ENCODE measurements around the gene MCF2L.
"Not testable (repeated sequence)": the region's sequence is repeated elsewhere in the genome, so short reads cannot be mapped to it uniquely, and the experiment has no call there.

MCF2L gene

GRCh38 chr13:113097651-113098050 lies 128.6 kb downstream of the MCF2L start:
- Histone ChIP-seq H3K27ac (ENCODE audit: low read depth, low read length) (no peak overlapping the region), H3K4me3 (ENCODE audit: low read depth, low read length) (no peak overlapping the region), H3K27me3 (ENCODE audit: control insufficient read depth, insufficient read depth, low read length) (no peaks in the 10 kb centered on the region), H3K4me1 (ENCODE audit: control insufficient read depth, insufficient read depth, low read length) (no peaks in the 10 kb centered on the region), H3K36me3 (ENCODE audit: control insufficient read depth, insufficient read depth, low read length) (no peaks in the 10 kb centered on the region), H3K9ac (ENCODE audit: low read depth, low read length) (no peak overlapping the region), H3K9me3 (ENCODE audit: control insufficient read depth, insufficient read depth, low read length) (no peaks in the 10 kb centered on the region)

DNA sequence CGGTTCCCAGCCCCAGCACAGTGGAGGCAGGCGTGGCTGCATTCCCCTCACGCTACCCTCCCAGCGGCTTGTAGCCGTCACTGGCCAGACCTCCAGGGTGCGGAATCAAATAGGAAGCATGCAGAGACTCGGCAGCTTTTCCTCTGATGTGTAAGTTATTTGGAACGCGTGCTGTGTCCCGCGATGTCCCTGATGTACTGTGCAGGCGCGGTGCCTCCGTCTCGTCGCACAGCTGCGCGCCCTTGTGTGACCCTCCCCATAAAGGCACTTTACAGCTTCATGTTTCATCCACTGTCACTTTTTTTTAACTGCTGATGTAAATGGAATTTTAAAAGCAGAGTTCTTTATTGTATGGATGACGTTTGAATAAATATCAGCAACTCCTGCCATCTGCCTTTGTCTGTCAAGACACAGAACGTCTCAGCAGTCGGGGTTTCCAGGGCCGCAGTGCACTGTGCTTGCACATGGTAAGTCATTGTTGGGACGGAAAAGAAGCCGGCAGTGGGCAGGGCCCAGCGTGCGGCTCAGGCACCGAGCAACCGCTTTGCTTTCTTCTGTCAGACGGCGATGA lies 129.2 kb downstream of the MCF2L start:
- no peaks in the 10 kb centered on the region for H3K9me3 ChIP-seq (ENCODE audit: control insufficient read depth, insufficient read depth, low read length)
- no peak overlapping the region for H3K4me3 ChIP-seq (ENCODE audit: low read depth, low read length)

DNA sequence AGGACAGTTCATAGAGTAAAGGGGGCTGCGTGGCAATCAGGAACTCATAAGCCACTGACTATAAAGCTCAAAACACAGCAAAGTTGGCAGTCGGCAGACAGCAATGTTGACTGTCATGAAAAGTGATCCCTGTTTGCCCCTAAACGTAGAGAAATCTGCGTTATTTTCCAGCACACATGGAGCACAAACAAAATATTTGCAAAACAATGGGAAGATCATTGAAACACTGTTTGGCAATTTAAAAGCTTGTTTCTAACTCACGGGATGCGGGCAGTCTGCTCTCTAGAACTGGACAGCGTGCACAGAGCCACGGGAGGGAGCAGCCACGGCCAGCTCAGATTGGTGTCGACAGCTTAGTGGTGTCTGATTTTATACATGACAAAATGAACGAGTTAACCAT lies 130.1 kb downstream of the MCF2L start:
- no peaks in the 10 kb centered on the region for H3K4me1 ChIP-seq (ENCODE audit: control insufficient read depth, insufficient read depth, low read length)
- H3K4me3 ChIP-seq (ENCODE audit: low read depth, low read length): no peak overlapping the region
- no peak overlapping the region for H3K9ac ChIP-seq (ENCODE audit: low read depth, low read length)
- H3K27me3 ChIP-seq (ENCODE audit: control insufficient read depth, insufficient read depth, low read length): no peaks in the 10 kb centered on the region
- H3K36me3 ChIP-seq (ENCODE audit: control insufficient read depth, insufficient read depth, low read length): no peaks in the 10 kb centered on the region
- H3K9me3 ChIP-seq (ENCODE audit: control insufficient read depth, insufficient read depth, low read length): no peaks in the 10 kb centered on the region
- no peak overlapping the region for H3K27ac ChIP-seq (ENCODE audit: low read depth, low read length)

More for the DNA sequence above, 129.2 kb downstream of the MCF2L start:
- H3K9ac ChIP-seq (ENCODE audit: low read depth, low read length): no peak overlapping the region
- H3K36me3 ChIP-seq (ENCODE audit: control insufficient read depth, insufficient read depth, low read length): no peaks in the 10 kb centered on the region
- no peaks in the 10 kb centered on the region for H3K4me1 ChIP-seq (ENCODE audit: control insufficient read depth, insufficient read depth, low read length)
- H3K27me3 ChIP-seq (ENCODE audit: control insufficient read depth, insufficient read depth, low read length): no peaks in the 10 kb centered on the region
- H3K27ac ChIP-seq (ENCODE audit: low read depth, low read length): no peak overlapping the region

DNA sequence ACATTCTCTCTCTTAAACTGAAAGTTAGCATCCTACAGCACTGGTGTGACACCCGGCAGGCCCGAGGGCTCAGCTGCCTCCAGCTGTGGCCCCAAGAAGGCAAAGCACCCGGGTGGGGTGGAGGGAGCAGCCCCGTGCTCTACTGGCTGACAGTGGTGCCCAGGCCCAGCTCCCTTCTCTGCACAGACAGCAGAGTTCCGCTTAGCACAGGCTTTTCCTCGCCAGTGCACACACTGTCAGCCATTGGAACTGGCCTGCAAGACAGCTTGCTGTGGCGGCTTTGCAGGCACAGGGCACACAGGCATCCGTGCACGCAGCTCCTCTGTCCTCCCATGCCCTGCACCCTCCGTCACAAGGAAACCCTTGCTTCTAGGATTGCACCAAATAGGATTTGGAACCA lies 133.3 kb downstream of the MCF2L start:
- H3K9ac ChIP-seq (ENCODE audit: low read depth, low read length); H3K4me3 ChIP-seq (ENCODE audit: low read depth, low read length); H3K27ac ChIP-seq (ENCODE audit: low read depth, low read length); H3K36me3 ChIP-seq (ENCODE audit: control insufficient read depth, insufficient read depth, low read length); H3K9me3 ChIP-seq (ENCODE audit: control insufficient read depth, insufficient read depth, low read length); H3K4me1 ChIP-seq (ENCODE audit: control insufficient read depth, insufficient read depth, low read length); H3K27me3 ChIP-seq (ENCODE audit: control insufficient read depth, insufficient read depth, low read length): not testable (repeated sequence)

- no peaks in the 10 kb centered on the region for H3K36me3 ChIP-seq (ENCODE audit: control insufficient read depth, insufficient read depth, low read length)
- H3K27me3 ChIP-seq (ENCODE audit: control insufficient read depth, insufficient read depth, low read length): no peaks in the 10 kb centered on the region
- H3K4me3 ChIP-seq (ENCODE audit: low read depth, low read length): no peak overlapping the region
- no peak overlapping the region for H3K9ac ChIP-seq (ENCODE audit: low read depth, low read length)
- no peaks in the 10 kb centered on the region for H3K9me3 ChIP-seq (ENCODE audit: control insufficient read depth, insufficient read depth, low read length)
- H3K4me1 ChIP-seq (ENCODE audit: control insufficient read depth, insufficient read depth, low read length): peaks cover 6% of the 10 kb centered on the region; the same call in 1 of the 2 replicates
- no peak overlapping the region for H3K27ac ChIP-seq (ENCODE audit: low read depth, low read length)
Observed at GRCh38 chr13:113102727-113103126, 133.7 kb downstream of the MCF2L start.

- no peak overlapping the region for H3K27ac ChIP-seq (ENCODE audit: low read depth, low read length)
- H3K9me3 ChIP-seq (ENCODE audit: control insufficient read depth, insufficient read depth, low read length): no peaks in the 10 kb centered on the region
- no peak overlapping the region for H3K9ac ChIP-seq (ENCODE audit: low read depth, low read length)
- no peak overlapping the region for H3K4me3 ChIP-seq (ENCODE audit: low read depth, low read length)
- no peaks in the 10 kb centered on the region for H3K27me3 ChIP-seq (ENCODE audit: control insufficient read depth, insufficient read depth, low read length)
- peaks cover 6% of the 10 kb centered on the region; the same call in 1 of the 2 replicates for H3K4me1 ChIP-seq (ENCODE audit: control insufficient read depth, insufficient read depth, low read length)
- no peaks in the 10 kb centered on the region for H3K36me3 ChIP-seq (ENCODE audit: control insufficient read depth, insufficient read depth, low read length)
Observed at GRCh38 chr13:113103646-113104045, 134.6 kb downstream of the MCF2L start.

DNA sequence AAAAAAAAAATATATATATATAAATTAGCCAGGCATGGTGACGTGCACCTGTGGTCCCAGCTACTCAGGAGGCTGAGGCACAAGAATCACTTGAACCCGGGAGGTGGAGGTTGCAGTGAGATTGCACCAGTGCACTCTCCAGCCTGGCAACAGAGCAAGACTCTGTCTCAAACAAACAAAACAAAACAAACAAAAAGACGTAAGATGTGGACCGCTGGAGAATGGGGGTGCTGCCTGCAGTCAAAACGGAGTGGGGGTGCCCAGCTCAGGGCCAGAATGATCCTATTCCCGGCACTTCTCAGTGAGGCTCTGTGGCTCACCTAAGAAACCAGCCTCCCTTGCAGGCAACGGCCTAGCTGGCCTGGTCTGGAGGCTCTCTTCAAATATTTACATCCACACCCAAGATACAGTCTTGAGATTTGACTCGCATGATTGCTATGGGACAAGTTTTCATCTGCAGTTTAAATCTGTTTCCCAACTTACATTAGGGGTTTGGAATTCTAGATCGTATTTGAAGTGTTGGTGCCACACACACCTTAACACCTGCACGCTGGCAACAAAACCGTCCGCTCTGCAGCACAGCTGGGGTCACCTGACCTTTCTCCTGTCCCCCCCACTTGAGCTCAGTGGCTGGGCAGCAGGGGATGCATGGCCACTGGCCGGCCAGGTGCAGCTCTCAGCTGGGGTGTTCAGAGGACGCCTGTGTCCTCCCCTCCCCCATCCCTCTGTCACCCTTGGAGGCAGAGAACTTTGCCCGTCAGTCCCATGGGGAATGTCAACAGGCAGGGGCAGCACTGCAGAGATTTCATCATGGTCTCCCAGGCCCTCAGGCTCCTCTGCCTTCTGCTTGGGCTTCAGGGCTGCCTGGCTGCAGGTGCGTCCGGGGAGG lies 136.3 kb downstream of the MCF2L start, which contains the start of gene F7:
Gene F7 (plus strand): TSS at position 760 of the 889 bp plus-strand sequence. CDS start 51 bp downstream, at position 811.
- Histone ChIP-seq H3K4me3 (ENCODE audit: low read depth, low read length) (no peak within 1 kb of the TSS), H3K9me3 (ENCODE audit: control insufficient read depth, insufficient read depth, low read length) (no peaks in the 10 kb centered on the region), H3K9ac (ENCODE audit: low read depth, low read length) (no peak within 1 kb of the TSS), H3K36me3 (ENCODE audit: control insufficient read depth, insufficient read depth, low read length) (no peaks in the 10 kb centered on the region), H3K27ac (ENCODE audit: low read depth, low read length) (peak within 1 kb of the TSS; percentile 8), H3K4me1 (ENCODE audit: control insufficient read depth, insufficient read depth, low read length) (peaks cover 6% of the 10 kb centered on the region; the same call in 1 of the 2 replicates), H3K27me3 (ENCODE audit: control insufficient read depth, insufficient read depth, low read length) (peaks cover 13% of the 10 kb centered on the region)

DNA sequence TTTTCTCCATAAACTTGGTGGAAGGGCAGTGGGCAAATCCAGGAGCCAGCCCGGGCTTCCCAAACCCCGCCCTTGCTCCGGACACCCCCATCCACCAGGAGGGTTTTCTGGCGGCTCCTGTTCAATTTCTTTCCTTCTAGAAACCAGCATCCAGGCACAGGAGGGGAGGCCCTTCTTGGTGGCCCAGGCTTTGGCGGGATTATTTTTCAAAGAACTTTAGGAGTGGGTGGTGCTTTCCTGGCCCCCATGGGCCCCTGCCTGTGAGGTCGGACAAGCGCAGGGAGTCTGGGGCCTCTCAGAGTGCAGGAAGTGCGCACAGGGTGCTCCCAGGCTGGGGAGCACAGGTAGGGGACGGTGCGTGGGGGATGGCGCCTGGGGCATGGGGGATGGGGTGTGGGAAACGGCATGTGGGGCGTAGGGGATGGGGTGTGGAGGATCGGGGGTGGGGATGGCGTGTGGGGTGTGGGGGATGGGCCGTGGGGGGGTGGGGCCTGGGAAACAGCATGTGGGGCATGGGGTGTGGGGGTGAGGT lies 137.0 kb downstream of the MCF2L start:
- Histone ChIP-seq H3K4me3 (ENCODE audit: low read depth, low read length) (no peak overlapping the region), H3K36me3 (ENCODE audit: control insufficient read depth, insufficient read depth, low read length) (no peaks in the 10 kb centered on the region), H3K4me1 (ENCODE audit: control insufficient read depth, insufficient read depth, low read length) (peaks cover 6% of the 10 kb centered on the region; the same call in 1 of the 2 replicates), H3K9ac (ENCODE audit: low read depth, low read length) (no peak overlapping the region), H3K27ac (ENCODE audit: low read depth, low read length) (peak overlapping the region; percentile 8), H3K27me3 (ENCODE audit: control insufficient read depth, insufficient read depth, low read length) (peaks cover 20% of the 10 kb centered on the region), H3K9me3 (ENCODE audit: control insufficient read depth, insufficient read depth, low read length) (no peaks in the 10 kb centered on the region)

DNA sequence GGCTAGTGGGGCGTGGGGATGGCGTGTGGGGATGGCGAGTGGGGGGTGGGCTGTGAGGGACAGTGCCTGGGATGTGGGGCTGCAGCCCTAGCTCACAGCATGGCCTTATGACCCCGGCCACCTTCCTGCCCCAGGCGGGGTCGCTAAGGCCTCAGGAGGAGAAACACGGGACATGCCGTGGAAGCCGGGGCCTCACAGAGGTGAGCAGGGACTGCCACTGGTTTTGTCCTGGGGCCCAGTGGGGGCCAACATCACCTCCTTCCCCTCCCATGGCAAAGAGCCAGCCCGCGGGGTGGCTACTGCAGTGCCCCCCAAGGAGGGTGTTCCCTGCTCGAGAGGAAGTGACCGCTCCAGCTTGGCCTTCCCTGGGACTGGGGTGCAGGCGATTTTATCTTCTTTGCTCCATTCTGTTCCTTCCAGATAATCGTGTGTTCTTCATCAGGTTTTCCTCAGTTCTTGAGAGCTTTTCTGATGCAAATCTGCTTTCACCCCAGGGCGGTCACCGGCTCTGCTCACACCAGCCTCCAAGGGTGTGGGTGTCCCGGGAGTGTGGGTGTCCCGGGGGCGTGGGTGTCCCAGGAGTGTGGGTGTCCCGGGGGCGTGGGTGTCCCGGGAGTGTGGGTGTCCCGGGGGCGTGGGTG lies 137.8 kb downstream of the MCF2L start:
- H3K4me3 ChIP-seq (ENCODE audit: low read depth, low read length): no peak overlapping the region
- peaks cover 25% of the 10 kb centered on the region for H3K27me3 ChIP-seq (ENCODE audit: control insufficient read depth, insufficient read depth, low read length)
- H3K9ac ChIP-seq (ENCODE audit: low read depth, low read length): no peak overlapping the region

DNA sequence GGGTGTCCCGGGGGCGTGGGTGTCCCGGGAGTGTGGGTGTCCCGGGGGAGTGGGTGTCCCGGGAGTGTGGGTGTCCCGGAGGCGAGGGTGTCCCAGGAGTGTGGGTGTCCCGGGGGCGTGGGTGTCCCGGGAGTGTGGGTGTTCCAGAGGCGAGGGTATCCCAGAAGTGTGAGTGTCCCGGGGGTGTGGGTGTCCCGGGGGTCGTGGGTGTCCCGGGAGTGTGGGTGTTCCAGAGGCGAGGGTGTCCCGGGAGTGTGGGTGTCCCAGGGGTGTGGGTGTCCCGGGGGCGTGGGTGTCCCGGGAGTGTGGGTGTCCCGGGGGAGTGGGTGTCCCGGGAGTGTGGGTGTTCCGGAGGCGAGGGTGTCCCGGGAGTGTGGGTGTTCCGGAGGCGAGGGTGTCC lies 139.5 kb downstream of the MCF2L start:
- not testable (repeated sequence) for H3K9ac ChIP-seq (ENCODE audit: low read depth, low read length); H3K9me3 ChIP-seq (ENCODE audit: control insufficient read depth, insufficient read depth, low read length); H3K36me3 ChIP-seq (ENCODE audit: control insufficient read depth, insufficient read depth, low read length); H3K4me1 ChIP-seq (ENCODE audit: control insufficient read depth, insufficient read depth, low read length); H3K27ac ChIP-seq (ENCODE audit: low read depth, low read length); H3K4me3 ChIP-seq (ENCODE audit: low read depth, low read length)
- H3K27me3 ChIP-seq (ENCODE audit: control insufficient read depth, insufficient read depth, low read length): peaks cover 35% of the 10 kb centered on the region

More for the DNA sequence above, 137.8 kb downstream of the MCF2L start:
- no peak overlapping the region for H3K27ac ChIP-seq (ENCODE audit: low read depth, low read length)
- no peaks in the 10 kb centered on the region for H3K9me3 ChIP-seq (ENCODE audit: control insufficient read depth, insufficient read depth, low read length)
- no peaks in the 10 kb centered on the region for H3K36me3 ChIP-seq (ENCODE audit: control insufficient read depth, insufficient read depth, low read length)
- H3K4me1 ChIP-seq (ENCODE audit: control insufficient read depth, insufficient read depth, low read length): peaks cover 6% of the 10 kb centered on the region; the same call in 1 of the 2 replicates
